HG02884 (cell line): ENCODE results near the gene PLXNB1.

Experiments used
- ATAC-seq: cut with Tn5 transposase; IDR thresholded peaks from one replicate; pipeline ENCODE4 v1.9.1; 2021; ENCODE audit warnings: mild to moderate bottlenecking, moderate library complexity; ENCODE audit not compliant: unreplicated experiment

Gene PLXNB1

DNA sequence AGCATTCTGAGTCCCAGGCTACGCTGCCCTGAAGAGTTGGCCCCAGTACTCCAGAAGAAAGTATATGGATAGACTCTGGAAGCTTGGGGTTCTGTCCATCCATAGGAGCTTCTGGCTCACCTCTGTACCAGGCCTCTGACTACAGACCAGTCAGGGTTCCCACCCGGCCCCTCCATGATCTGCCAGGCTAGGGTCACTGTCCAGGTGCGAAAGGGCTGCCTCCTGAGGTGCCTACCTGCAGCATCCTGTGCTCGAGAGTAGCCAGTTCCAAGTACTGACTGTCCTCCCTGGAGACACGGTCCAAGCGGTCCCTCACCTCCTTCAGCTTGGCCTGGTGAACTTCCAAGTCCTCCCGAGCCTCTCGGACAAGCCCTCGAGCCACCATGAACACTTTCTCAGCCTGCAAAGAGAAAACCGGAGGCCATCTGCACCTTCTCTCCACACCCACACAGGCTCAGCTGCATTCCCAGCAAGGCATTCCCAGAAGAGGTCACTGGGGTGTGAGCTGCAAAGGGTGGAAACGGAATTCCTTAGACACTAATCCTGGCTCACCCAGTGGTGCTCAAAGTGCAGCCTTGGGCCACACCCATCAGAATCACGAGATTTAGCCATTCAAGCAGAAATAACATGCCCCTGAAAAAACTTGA lies 3.7 kb upstream of the PLXNB1 start:
- ATAC-seq = no peak

DNA sequence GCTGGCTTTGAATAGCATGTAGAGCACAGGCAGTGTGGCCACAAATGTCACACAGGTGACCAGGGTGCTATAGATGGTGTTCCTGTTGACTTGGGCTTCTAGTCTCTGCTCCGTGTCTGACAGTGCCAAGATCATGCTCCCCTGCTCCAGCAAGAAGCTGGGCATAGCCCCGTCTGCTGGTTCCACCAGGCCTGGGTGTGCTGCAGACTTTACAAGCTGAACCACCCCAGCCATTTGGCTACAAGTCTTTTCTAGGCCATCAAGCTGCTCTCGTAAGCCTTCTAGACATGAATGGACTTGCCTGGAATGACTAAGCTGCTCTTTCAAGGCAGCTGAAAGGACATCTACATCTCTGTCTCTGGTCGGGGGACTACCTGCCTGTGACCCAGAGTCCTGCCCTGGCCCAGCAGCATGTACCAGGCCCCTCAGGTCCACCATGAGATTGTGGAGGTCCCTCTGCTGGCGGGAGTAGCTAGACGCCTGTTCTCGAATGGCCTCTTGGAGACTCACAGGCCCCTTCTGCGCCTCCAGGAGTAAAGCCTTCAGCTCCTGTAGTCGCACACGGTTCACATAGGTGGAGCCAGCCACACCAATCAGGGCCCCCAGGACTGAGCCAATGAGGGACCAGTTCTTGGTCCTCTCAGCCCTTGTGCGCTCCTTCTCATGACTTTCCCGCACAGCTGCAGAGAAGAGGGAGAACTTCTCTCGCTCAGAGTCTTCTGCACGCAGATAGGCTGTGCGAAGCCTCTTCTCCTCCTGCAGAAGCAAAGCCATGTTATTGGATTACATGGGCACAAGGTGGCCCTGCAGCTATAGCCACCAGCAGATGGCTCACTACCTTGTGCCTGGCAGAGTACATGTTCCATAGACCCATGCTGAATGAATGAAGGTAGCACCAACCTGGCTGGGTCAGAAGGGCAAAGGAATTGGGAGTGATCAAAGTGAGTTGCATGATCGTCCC lies 2.8 kb upstream of the PLXNB1 start:
- no peak for ATAC-seq

DNA sequence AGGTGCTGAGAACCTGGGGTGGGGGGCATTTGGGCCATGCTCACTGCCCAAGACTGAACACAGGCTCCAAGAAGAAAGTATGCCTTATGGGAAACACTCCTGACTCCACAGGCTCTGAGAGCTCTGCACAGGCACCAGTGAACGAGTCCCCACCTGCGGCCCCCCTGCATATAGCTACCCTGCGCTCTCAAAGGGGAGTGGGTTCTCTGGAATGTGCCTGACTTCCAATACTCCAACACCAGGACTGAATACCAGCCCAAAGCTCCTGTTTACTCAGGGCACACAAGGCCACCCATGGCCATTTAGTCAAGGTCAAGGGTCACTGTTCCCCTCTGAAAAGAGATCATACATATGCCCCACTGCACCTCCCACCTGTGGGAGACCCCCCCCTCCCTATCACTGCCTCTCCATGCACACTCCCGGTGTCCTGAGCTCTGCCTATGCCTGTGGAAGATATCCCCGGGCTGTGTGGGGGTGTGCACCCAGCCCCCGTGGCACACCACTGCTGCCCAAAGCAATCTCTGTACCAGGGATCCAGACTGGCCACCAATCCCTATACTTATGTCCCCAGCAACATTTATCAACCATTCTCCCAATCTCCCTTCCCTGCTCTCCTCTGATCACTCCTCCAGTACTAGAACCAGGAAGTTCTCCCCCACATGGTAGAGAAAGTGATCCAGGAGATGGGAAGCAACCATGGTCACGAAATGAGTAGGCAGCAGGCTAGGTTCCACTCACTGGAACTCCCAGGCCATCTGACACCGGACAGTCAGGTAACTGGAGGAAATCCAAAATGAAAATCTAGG lies 1.5 kb upstream of the PLXNB1 start:
- ATAC-seq = no peak

DNA sequence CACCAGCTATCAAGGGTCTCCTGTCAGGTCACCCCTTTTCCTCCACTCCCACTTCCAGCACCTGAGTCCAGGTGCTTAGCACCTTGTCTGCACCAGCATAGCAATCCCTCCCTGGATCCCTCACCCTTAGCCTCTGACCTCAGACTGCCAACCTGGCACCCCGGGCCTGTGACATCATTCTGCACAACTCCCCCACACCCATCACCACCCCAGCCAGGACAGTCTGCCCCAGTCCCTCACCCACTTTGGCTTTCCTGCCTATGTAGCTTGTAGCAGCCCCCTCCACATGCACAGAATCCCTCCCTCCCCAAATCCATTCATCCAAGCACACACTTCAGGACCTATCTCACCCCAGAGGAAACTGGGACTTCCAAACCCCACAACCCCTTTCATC lies 819 bp upstream of the PLXNB1 start:
- ATAC-seq = no peak

DNA sequence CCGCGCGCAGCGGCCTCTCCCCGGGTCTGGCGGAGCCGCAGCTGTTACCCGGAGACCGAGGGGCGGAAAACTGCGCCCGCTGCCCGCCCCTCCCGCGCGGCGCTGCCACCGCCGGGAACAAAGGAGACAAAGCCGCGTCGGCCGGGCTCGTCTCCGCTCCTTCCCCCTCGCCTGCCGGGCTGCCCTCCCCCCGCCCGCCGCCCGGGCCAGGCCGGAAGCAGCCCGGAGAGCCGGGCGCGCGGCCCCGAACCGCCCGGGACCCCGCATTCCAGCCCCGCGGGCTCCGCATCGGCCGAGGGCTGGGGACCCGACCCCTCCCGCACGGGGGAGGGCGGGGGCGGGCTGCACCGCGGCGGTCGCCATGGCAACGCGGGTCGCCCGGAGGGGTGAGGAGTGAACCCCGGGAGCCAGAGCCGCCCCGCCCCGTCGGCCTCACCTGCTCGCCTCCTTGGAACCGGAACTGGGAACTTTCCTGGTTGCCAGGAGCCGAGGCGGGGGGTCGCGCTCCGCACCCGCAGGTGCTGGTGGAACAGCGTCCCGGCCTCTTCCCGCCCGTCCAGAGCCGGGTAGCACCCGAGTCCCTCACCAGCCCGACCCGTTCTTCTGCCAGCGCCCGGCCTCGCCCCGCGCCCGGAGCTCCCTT lies 448 bp downstream of the PLXNB1 start:
- ATAC-seq = no peak

DNA sequence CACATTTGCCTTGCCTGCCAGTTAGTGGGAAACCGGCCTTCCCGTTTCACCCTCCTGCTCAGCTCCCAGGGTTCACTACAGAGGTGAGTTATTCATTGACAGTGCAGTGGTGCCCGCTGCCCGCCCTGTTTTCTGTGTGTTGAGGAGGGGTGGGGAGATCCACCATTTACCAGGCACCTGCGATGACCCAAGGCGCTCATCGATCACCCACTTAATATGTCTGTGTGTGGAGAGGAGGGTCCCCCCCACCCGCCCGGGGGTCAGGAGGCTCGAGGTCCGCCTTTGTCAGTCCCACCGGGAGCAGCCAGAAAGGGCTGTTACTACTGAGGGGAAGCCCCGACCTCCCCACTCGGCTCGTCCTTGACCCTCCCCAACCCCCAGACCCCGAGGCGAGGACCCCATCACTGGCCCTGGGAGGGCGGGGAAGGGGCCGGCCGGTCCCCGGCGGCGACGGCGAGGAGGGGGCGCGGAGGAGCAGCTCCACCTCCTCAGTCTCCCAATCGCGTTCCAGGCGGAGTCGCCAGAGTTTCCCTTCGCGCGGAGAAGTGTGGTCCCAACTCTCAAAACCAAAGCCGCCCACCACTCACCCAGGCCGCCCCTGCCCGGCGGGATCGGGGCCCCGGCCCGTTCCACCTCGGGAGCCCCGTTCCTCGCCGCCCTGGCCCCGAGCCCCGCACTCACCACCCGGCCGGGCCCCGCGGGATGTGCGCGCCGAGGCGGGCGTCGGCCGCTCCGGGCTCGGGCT lies 1.1 kb downstream of the PLXNB1 start:
- ATAC-seq = no peak

DNA sequence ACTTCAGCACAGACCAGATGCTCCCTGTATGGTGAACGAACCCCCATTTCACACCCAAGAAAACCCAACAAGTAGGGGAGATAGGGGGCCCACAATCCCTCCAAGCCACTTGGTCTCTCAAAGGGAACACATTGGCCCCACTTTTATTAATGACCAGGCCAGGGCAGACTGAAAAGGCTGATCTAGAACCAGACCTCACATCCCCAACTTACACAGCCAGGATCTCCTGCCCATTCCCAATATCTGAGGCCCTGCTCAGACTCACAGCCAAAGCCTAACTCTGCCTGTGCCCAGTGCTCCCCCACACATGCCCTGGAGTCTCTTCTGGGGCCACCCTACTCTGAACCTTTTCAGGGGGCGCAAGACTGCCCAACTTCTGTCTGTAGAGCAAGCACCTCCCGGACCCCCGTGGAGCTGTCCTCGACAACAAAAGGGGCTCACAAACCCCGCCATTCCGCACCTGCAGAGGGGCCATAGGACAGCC lies 1.8 kb downstream of the PLXNB1 start:
- no peak for ATAC-seq

DNA sequence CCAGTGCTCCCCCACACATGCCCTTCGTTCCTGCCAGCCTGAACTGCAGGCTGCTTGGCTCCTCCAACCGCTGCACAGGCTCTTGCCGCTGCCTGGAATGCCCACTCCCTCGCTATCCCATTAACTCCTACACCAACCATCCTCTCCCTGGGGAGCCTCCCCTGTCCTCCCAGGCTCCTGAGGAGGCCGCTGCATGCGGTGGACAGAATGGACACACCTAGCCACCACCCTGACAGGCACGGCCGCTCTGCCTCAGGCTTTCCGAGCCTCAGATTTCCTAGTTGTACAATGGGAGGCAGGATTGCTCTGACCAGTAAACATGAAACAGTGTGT lies 2.3 kb downstream of the PLXNB1 start:
- ATAC-seq = no peak

DNA sequence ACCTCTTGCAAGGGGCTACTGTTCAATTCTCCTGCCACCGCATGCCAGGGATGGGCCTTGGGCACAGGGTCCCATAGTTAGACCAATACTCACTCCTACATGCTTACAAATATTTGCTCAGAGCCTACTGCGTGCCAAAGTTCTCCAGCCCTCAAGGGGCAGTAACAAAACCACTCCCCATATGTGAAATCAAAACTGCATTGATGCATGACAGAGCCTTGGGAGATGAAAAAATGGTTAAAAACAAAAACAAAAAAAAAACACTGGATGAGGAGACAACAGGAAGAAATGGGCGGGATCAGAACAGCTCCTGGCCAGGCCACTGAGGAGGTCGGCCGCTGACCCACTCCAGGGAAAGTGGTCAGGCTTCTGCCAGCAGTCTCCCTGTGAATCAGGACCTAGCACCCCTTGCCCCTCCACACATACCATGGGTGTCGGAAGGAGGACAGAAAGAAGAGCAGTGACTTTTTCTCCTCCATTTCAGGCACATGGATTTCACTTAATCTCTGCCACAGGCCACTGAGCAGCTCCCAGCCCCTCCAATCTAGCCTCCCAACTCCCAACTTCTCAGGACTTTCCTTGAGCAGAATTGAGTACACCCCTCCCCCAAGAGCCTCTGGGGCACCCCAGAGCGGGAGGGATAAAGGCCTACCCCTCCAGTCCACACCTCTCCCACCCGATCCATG lies 2.8 kb downstream of the PLXNB1 start:
- no peak for ATAC-seq

DNA sequence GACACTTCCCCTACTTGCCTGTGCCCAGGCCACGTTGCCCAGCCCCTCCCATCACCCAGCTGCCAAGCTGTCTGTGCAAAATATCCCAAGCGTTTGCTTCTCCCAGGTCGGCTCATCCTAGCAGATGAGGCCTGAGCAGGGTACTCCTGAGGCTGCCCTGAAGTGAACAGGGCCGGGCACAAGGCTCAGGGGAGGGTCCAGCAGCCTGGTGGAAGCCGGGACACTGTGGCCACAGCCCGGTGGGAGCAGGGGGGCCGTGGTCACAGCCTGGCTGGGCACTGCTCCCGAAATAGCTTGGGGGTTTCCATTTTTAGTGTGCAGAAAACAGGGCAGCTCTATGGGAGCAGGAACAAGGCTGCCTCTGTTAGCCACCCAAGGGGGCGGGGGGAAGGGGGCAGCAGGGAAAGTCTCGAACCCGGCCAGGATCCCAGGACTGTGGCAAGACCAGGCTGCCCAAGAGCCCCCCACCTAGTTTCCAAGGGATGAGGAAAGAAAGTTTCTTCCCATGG lies 3.4 kb downstream of the PLXNB1 start:
- no peak for ATAC-seq

DNA sequence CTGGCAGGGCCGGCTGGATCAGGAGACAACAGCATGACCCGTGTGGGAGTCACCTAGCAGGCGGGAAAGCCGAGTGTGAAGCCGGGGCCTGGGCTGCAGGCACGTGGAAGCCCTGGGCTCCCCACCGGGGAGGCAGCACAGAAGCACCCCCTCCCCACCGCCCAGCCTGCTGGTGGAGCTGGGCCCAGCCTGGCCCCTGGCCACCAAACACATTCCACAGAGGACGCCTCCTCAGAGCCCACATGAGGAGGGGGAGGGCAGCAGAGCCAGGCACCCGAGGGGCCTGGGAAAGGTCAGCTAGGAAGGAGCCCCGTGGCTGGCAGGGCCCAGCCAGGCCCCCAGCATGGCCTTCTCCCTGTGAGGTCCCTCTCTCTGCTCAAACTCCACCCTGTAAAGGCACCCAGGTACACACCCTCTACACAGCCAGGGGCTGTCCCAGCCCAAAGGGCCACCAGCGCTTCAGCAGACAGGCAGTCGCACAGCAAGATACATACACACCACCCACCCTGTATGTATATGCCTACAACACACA lies 4.5 kb downstream of the PLXNB1 start:
- ATAC-seq = no peak

DNA sequence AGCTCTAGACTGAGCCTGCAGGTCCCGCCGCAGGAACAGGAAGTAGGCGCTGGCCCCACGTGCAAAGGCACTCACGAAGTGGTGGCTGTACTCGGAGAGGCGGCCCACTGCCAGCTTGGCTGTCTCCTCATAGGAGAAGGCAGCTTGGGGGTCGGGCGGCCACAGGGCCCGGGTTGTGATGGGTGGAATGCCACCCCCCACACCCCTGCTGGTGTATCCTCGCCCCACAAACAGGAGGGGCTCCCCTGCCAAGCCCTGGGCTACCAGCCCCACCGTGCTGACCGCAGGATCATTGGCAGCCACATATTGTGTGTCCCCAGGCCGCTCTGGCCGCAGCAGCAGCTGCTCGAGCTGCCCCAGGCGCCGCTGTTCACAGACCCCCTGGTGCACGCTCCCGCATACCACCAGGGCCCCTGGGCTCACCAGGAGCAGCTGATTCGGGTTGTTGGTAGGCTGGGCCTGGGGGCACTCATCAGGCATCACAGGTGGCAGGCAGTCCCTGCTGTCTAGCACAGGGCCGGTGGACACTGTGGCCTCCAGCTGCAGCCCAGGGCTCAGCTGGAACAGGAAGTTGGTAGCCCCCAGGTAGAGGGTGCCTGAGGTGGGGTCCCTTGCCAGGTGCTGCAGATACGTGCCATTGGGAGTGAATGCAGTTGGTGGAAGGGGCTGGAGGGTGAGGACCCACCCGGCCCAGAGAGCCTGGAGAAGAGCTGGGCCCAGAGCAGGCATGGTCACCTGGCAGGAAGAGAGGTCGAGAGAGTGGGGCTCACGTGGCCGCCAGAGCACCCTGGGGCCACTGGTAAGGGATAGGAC lies 5.8 kb downstream of the PLXNB1 start:
- ATAC-seq = no peak

DNA sequence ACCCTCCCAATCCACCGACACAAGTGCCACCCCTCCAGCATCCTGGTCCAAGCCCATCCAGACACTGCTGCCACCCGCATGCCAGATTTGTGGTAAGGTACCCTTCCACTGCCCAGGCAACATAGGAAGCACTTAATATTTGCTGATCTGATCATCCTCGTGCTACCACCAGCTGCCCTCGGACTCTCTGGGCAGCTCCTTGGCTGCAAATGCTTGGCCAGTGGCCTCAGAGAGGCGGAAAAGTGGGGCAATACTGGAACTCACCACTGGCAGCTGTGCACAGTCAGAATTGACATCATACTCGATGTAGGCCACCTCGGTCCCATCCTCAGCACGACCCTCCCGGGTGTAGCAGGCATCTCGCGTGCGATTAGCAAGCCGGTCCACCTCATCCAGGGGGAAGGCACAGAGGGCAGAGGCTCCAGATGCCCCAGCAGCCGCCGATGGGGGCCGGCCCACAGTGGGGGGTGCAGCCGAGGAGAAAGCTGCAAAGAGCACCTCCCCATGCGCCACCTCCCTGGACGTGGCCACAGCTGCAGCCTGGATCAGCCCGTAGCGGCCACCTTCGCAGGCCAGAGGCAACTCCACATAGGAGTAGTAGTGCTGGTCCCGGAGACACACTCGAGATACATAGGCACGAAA lies 6.5 kb downstream of the PLXNB1 start:
- no peak for ATAC-seq

DNA sequence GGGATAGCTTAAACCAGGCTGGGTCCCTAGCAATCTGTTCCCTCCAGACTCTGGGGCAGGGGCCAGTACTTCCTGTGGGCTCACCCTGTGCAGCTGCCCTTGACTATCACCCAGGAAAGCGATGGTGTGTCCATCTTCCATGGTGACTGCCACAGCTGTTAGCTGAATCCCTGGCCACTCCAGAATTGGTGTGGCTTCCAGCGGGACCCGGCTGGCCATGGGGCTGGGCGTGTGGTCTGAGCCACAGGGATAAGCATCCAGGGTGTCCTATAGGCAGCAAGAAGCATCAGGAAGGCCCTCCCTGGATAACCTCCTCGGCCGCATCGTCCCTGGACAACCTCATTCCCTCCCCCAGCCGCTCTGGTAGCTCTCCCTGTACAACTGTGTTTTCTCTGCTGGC lies 7.2 kb downstream of the PLXNB1 start:
- no peak for ATAC-seq

DNA sequence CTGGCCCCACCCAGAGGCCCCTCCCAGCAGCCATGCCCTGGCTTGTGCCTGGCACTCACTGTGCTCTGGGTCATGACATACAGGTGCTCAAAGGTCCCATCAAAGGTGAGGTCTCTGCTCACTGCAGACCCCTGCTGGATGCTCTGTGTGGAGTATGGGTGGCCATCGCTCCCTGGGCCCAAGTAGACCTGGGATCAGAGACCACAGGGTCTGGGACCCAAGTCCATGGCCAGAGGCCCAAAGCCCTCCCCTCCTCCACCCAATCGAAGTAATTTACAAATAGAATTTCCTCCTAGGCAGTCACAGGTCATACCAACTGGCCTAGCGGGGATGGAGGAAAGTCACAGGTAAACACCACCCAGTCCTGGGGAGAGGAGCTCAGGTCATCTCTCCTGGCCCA lies 7.6 kb downstream of the PLXNB1 start:
- no peak for ATAC-seq

DNA sequence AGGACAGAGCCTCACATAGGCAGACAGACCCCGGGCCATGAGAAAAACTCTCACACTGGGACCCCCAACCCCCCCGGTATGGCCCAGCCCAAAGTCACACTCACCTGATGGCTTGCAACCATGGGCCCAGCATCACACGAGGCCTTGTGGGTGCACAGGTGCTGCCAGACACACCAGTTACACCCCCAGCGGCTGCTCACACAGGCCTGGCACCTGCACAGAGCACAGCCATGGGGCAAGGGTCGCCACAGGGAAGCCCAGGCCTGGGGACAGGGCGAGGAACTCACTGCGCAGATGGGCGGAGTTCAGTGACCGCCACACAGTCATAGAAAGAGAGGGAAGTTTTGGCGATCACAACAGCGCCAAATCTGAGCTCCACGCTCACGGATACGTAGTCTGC lies 9.3 kb downstream of the PLXNB1 start:
- ATAC-seq = no peak

DNA sequence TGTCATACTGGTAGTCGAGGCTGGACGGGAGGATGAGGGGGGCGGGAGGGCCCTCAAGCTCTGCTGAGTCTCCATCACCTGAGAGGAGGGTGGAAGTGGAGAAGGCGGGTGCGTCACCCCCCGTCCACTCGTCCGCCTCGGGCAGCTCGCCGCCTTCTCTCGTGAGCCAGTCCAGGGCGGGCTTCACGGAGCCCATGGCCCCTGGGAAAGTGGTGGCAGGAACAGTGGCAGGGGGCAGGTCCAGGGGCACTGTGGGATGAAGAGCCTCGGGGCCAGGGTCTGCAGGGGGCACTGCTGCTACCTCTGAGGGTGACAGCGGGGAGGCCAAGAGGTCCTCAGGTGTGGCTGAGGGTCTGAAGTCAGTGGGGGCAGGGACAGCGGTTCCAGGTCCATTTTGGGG lies 10.3 kb downstream of the PLXNB1 start:
- ATAC-seq = no peak

DNA sequence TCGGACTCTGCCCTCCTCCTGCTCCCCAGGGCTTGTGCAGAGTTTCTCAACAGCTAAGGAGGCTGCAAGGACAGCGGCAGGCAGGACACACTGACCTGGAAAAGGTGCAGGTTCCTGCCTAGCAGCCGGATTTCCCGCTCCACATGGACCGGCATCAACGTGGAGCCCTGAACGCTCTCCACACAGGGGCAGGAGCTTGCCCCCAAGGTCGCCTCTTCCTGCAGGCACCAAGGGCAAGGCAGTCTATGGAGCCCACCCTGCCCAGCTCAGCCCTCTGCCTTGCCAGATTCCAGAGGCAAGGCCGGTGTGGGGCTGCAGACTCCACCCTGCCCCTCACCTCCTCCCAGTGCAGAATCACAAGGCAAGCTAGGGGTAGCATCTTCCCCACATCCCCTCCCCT lies 10.7 kb downstream of the PLXNB1 start:
- ATAC-seq = no peak
